Right atrium auricular region (tissue), 2 donors: ENCODE results near the gene GRIA3. TPM values are rescaled to one million over a fixed set of nuclear protein-coding genes. Genes with fewer than 3 reads are reported as not detected.

ENCODE experiments used
- DNase-seq: peaks from one replicate; pipeline ENCODE4 v3.0.0-alpha.2; 2019; ENCODE audit warnings: low spot score
- H3K27ac ChIP-seq, 2 donors: fragments of 200-600 bp; sonication (generic); 1 replicate in 1 of 2; 2 replicates in 1 of 2; pipeline ENCODE4 v1.5.1; 2016 to 2019
- H3K27me3 ChIP-seq, 2 donors: fragments of 200-600 bp; sonication (generic); one replicate each; pipeline versions ENCODE4 v1.5.1 to v1.6.0; 2017 to 2019
- H3K36me3 ChIP-seq: fragments of 200-600 bp; sonication (generic); one replicate; pipeline ENCODE4 v1.5.1; 2016
- H3K4me1 ChIP-seq, 2 donors: fragments of 200-600 bp; sonication (generic); one replicate each; pipeline versions ENCODE4 v1.5.1 to v1.6.0; 2017 to 2019
- H3K4me3 ChIP-seq, 2 donors: fragments of 200-600 bp; sonication (generic); 1 replicate in 1 of 2; 2 replicates in 1 of 2; pipeline ENCODE4 v1.5.1; 2017 to 2019; ENCODE audit warnings: mild to moderate bottlenecking in 1 of 2, moderate library complexity in 1 of 2
- H3K9me3 ChIP-seq, 2 donors: fragments of 200-600 bp; sonication (generic); one replicate each; pipeline ENCODE4 v1.5.1; 2019
- CTCF ChIP-seq, 2 donors: fragments of 200-600 bp; sonication (generic); IDR thresholded peaks; one replicate each; pipeline ENCODE4 v1.5.1; 2019; ENCODE audit warnings: antibody characterized with exemption in 2 of 2
- total RNA-seq, 2 donors: library from RNA; depleted of rRNA; stranded (reverse); fragments of >200 nt; gene quantifications; one replicate each; pipeline ENCODE4 v1.1.0, GENCODE V29; 2016

Gene GRIA3
- total RNA-seq, 2 donors from 2014 or later: 0.74 to 1.0 TPM

GRCh38 chrX:123185721-123186120 is 1.6 kb downstream of the GRIA3 start:
- H3K4me1 ChIP-seq: no peaks in the 10 kb centered on the region
- TF ChIP-seq CTCF (IDR thresholded peaks at IDR 0.05): no peak
- H3K4me3 ChIP-seq: peak overlapping the region in 1 of 2 donors; percentile 45
- no peaks in the 10 kb centered on the region for H3K27me3 ChIP-seq
- no peaks in the 10 kb centered on the region for H3K36me3 ChIP-seq
- H3K9me3 ChIP-seq: no peaks in the 10 kb centered on the region
- H3K27ac ChIP-seq: no peak overlapping the region
- DNase-seq: no peak

GRCh38 chrX:123186801-123187200 is 2.7 kb downstream of the GRIA3 start:
- no peaks in the 10 kb centered on the region for H3K9me3 ChIP-seq
- H3K27me3 ChIP-seq: no peaks in the 10 kb centered on the region
- no peaks in the 10 kb centered on the region for H3K4me1 ChIP-seq
- no peak overlapping the region for H3K27ac ChIP-seq
- H3K36me3 ChIP-seq: no peaks in the 10 kb centered on the region
- H3K4me3 ChIP-seq: no peak overlapping the region
- DNase-seq: no peak
- no peak for TF ChIP-seq CTCF (IDR thresholded peaks at IDR 0.05)

- Histone ChIP-seq H3K4me1 (no peaks in the 10 kb centered on the region), H3K9me3 (no peaks in the 10 kb centered on the region), H3K27ac (no peak overlapping the region), H3K27me3 (no peaks in the 10 kb centered on the region), H3K4me3 (no peak overlapping the region), H3K36me3 (no peaks in the 10 kb centered on the region)
- no peak for TF ChIP-seq CTCF (IDR thresholded peaks at IDR 0.05)
- DNase-seq: no peak
These were observed 4.0 kb downstream of the GRIA3 start for GRCh38 chrX:123188081-123188480.

GRCh38 chrX:123189338-123189737 is 5.3 kb downstream of the GRIA3 start:
- H3K36me3 ChIP-seq: no peaks in the 10 kb centered on the region
- H3K27ac ChIP-seq: no peak overlapping the region
- H3K27me3 ChIP-seq: no peaks in the 10 kb centered on the region
- no peaks in the 10 kb centered on the region for H3K4me1 ChIP-seq
- no peaks in the 10 kb centered on the region for H3K9me3 ChIP-seq
- TF ChIP-seq CTCF (IDR thresholded peaks at IDR 0.05): no peak
- no peak for DNase-seq
- H3K4me3 ChIP-seq: no peak overlapping the region

- Histone ChIP-seq H3K36me3 (no peaks in the 10 kb centered on the region), H3K4me3 (no peak overlapping the region), H3K9me3 (no peaks in the 10 kb centered on the region), H3K27me3 (no peaks in the 10 kb centered on the region), H3K27ac (no peak overlapping the region), H3K4me1 (no peaks in the 10 kb centered on the region)
- DNase-seq: no peak
- no peak for TF ChIP-seq CTCF (IDR thresholded peaks at IDR 0.05)
These were observed 6.0 kb downstream of the GRIA3 start for GRCh38 chrX:123190096-123190495.

GRCh38 chrX:123193101-123193500 is 9.0 kb downstream of the GRIA3 start:
- TF ChIP-seq CTCF (IDR thresholded peaks at IDR 0.05): no peak
- H3K27me3 ChIP-seq: no peaks in the 10 kb centered on the region
- H3K4me3 ChIP-seq: no peak overlapping the region
- no peaks in the 10 kb centered on the region for H3K9me3 ChIP-seq
- no peak overlapping the region for H3K27ac ChIP-seq
- H3K36me3 ChIP-seq: no peaks in the 10 kb centered on the region
- DNase-seq: no peak
- no peaks in the 10 kb centered on the region for H3K4me1 ChIP-seq
